Activated naive CD4-positive, alpha-beta T cell (primary cell): ENCODE results near the gene BTBD10.

Source experiments
- DNase-seq, 4 experiments: peaks; one replicate each; lab custom pipeline; 2025; lab: John Stamatoyannopoulos, UW

The BTBD10 gene

DNA sequence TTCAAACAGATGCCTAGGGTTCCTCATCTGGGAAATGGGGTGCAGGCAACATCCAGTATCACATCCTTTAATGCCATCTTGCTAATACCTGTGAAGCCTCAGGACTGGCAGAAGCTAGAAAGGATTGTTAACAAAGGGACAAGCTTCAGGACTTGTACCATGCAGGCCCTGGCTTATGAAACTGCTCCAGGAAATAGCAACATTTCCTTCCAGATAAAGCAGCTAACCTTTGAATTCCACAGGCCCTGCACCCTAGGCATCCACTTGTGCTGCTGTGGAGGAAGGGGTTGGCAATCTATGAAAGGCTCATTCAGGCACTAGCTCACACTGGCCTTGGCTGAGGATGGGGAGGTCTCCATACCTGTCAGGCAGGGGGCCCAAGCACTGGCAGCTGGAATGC is 87.2 kb downstream of the BTBD10 start:
- no peak for DNase-seq

- no peak for DNase-seq
These were observed 89.8 kb downstream of the BTBD10 start for GRCh38 chr11:13373216-13373615.

GRCh38 chr11:13368041-13368446 is 95.0 kb downstream of the BTBD10 start:
- DNase-seq = no peak

GRCh38 chr11:13367115-13367514 is 95.9 kb downstream of the BTBD10 start:
- no peak for DNase-seq

DNA sequence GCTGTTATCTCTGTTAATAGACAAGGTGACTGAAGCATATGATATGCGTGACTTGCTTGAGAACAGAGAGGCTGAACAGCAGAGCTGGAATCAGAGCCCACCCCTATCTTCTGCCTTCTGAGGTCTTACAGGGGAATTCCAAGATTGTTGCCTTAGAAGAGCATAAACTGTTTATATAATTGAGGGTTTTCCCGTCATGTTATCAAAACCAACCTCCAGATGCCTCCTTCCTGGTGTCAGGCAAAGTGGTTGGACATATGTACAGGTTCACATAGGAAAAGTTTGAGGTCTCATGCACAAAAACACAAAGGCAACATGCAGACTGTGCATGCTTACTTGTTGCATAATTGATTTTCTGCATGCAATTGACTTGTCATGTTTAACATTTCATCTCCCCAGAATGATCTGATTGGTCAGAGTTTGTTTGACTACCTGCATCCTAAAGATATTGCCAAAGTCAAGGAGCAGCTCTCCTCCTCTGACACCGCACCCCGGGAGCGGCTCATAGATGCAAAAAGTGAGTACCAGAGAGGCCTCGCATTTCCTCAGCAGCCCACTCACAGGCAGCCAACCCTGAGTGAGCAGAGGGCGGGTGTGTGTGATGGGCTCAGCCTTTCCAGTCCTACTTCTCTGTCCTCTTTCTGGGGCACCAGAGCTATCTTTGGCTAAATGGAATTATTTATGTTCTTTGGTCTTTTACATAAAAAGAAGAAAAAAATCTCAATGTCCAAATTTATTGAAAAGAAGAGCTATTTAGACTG is 96.6 kb downstream of the BTBD10 start:
- no peak for DNase-seq

DNA sequence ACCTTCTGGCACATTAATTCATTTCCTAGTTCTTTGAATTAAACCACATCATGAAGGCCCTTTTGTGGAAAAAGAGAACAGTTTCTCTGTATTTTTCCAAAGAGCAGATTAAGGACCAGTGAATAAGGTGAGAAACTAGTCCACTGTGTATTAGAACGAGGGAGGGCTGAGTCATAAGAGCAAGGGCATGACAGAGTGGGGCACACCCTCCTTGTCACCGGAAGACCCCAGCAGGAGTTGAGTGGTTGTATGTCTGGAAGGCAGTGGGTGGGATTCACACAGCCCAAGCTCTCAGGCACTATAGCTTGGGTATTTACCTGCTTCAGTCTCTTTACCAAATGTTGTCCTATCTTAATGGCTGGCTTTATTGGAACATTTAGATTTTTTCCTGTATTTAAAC is 98.6 kb downstream of the BTBD10 start:
- DNase-seq = no peak

DNA sequence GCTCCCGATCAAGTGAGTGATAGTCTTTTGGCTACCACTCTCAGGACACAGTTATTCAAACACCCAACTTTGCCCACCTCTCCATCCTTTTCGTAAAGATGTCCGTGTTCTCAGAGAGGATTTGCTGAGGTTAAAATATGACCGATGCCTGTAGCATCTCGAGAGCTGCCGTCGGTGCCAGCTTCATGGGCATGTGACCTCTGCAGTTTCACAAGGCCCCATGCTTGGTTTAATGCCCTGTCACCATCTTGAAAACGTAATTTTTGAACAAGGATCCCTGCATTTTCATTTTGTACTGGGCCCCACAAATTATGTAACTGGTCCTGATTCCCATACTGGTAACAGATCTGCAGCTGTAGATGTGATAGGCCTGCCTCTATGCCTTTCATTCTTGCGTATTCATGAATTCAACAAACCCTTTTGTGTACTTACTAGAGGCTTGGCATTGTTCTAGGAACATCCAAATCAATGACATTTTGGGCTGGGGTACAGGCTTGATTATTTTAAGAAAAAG is 100.4 kb downstream of the BTBD10 start:
- DNase-seq = no peak

DNA sequence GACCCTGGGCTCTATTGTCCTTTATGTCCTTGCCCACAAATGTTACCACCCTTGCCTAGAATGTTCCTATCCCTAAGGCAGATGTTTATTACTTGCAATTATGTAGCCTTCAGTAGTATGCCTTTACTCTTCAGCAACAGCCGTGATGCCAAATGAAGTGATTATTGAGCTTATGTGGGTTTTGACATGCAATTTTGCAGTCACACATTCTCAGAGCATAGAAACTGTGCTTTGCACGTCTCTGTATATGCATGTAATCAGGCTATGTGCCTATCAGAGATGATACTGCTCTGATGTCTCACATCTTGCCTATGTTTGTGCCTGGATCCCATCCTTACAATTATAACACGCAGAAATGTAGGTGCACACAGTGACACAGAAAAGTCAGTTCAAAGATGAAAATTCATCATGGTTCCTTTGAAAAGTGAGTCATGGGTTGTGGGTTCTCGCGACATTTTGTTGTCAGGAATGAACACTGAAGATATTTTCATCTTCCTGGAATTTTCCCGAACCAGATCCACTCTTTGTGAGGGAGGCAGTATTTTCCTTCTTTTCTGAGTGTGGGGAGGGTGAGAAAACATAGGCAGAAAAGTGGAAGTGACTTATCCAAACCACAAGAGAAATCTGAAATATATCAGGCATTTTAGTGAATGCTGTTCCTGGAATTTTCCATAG is 104.3 kb downstream of the BTBD10 start:
- no peak for DNase-seq

- DNase-seq = no peak
These were observed 105.8 kb downstream of the BTBD10 start for GRCh38 chr11:13357232-13357631.

- DNase-seq = no peak
These were observed 107.8 kb downstream of the BTBD10 start for GRCh38 chr11:13355191-13355590.

- DNase-seq = no peak
These were observed 108.7 kb downstream of the BTBD10 start for GRCh38 chr11:13354335-13354734.

DNA sequence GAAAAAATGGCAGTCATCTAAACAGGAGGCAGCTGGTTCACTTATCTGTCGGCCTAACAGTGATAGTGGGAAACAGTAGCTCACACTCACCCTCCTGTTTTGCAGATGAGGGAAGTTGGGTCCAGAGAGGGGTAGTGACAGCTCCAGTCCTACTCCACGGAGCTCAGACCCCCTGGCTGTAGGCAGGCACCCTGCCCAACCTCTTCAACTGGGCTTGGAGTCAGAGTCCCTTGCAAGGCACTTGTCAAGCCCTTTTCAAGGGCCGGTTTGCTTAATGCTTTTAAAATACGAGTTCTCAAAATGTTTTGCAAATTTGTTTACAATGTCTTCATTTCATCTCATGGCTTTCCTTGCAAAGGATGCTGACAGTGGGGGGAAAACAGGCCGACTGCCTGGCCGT is 110.3 kb downstream of the BTBD10 start:
- DNase-seq = no peak

- no peak for DNase-seq
These were observed 113.4 kb downstream of the BTBD10 start for GRCh38 chr11:13349581-13349980.

- DNase-seq = no peak
These were observed 114.0 kb downstream of the BTBD10 start for GRCh38 chr11:13349046-13349445.

DNA sequence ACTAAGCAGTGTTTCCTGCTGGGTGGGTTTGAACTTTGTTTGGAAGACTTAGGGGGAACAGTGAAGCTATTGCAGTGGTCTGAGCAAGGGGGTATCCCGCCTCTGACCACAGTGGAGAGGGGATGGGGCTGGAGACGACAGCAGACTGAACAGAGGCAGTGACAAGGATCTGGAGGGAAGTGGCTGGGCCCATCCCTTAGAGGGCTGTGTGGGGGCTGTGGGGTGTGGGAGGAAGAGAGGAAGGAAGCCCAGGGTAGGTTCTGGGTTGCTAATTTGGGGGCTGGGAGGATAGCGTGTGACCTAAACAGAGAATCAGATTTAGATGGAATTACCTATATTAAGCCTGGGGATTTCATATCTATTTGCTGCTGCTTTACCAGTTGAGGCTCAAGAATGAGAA is 114.7 kb downstream of the BTBD10 start:
- no peak for DNase-seq

DNA sequence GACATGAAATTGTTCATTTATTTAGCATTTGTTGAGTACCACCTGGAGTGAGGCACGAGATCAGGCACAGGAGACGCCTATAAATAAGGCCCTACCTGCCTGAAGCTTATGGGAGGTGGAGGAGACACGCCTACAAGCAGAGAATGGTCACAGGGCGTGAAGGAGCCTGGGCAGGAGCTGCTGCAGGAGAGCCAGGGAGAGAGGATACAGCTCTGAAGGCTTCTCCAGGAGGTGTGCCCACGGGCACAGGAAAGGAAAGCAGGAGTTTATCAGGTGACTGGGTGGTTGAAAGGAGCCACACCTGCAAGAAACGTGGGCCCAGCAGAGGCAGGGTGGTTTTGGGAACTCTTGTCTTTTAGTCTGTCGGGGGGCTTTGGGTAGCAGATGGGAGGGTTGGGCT is 115.1 kb downstream of the BTBD10 start:
- DNase-seq = no peak

DNA sequence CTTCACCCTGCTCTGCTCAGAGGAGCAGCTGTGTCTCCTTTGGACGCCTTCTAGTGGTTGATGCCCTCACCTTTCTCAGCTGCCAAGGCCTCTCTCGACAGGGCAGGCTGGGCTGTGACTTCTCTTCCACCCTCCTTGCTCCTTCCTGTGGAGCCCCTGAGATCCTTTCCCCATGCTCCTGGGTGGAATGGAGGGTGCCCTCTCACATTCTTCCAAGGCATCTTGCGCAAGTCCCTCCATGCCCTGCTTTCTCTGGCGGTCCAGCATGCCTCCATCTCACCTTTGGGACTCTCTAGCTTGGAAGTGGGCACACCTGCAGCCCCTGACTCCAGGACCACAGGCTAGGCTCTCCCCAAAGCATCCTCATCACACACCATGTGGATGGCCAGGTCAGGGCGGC is 116.6 kb downstream of the BTBD10 start:
- no peak for DNase-seq

DNA sequence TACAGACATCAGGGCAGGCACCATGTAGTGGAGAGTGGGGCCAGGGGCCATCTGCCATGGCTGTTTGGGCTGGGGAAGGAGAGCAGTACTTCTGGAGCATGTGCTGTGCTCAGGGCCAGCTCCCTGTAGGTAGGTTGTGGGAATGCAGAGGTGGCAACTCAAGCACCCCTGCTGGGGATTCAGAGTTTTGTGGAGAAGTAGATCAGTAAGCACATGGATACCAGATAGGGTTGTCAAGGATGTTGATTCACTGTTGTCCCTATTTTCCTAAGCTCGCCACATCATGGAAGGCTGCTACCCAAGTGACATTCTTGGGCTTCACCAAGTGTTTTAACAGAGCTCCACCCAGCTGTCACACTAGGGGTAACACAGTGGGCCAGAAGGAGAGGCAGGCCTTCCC is 118.2 kb downstream of the BTBD10 start:
- no peak for DNase-seq

DNA sequence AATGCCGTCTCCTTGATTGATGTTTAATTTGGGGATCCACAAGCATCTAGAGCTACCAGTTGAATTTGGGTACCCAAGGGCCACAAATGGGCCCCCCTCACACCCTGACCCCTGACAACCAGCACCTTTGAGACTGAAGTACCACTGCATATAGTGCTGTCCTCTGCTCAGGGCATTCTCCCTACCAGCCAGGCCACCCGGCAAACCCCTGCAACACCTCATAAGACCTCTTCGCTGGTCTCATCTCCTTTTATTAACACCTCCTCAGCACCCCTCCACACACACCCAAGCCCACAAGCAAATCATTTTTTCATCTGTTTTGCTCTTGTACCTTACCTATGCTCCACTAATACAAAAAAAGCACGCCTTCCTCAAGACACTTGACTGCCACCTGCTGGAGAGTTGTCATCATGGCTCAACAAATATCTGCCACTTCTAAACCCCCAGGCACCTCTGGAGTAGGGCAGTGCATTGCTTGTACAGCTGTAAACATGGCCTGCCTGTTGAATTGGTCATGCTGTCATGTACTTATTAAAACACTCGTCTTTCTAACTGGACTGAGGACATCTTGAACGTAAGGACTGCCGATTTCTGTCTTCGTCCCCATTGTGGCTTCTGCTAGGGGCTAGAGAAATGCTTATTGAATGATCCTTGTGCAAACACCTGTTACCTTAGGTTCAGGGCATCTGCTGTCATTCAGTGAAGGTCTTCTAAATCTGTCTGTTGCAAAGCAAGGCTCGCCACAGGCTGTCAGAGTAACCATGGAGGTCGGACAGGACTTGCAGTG is 118.9 kb downstream of the BTBD10 start:
- peak; percentile 11 to 50 (median 35) for DNase-seq

DNA sequence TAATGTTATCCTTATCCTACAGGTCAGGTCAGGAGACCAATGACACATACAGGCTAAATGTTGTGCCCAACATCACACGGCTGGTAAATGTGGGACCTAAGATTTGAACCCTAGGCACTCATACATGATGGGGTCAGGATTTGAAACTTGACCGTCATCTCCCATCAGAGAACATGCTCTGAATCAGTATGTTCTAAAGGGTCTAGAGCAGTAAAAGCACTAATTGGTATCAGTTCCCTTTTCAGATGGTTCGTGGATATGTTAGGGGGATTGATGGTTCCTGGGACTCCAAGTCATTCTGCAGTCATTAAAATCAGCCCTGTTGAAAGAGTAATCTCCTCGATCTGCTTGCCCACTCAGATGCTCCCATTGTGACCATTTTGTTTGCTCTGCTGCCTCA is 120.0 kb downstream of the BTBD10 start:
- DNase-seq = no peak

GRCh38 chr11:13341026-13341425 is 122.0 kb downstream of the BTBD10 start:
- no peak for DNase-seq
